SU-DHL-6 (cell line): ENCODE data around the gene MAN1B1.

Experiments used
- H2AFZ ChIP-seq: fragments of 200-600 bp; sonication (generic); 2 replicates; pipeline ENCODE4 v1.6.1; 2014; ENCODE audit warnings: low read depth, mild to moderate bottlenecking, moderate library complexity, mixed read lengths, antibody characterized with exemption, low read length; ENCODE audit not compliant: severe bottlenecking
- H3F3A ChIP-seq: fragments of 200-600 bp; shearing (Covaris generic); 2 replicates; pipeline ENCODE4 v1.6.0; 2016; ENCODE audit warnings: antibody characterized with exemption, mild to moderate bottlenecking; ENCODE audit not compliant: insufficient read depth
- H3K27ac ChIP-seq: fragments of 200-600 bp; sonication (generic); 2 replicates; pipeline ENCODE4 v1.5.1; 2016; ENCODE audit warnings: low read depth, mild to moderate bottlenecking, low read length, moderate library complexity, mixed read lengths
- H3K27me3 ChIP-seq: fragments of 200-600 bp; sonication (generic), shearing (Covaris generic); 2 replicates; pipeline ENCODE4 v1.6.0; 2014; ENCODE audit warnings: mild to moderate bottlenecking, low read length
- H3K36me3 ChIP-seq: fragments of 200-600 bp; sonication (generic); 2 replicates; pipeline ENCODE4 v1.6.1; 2014; ENCODE audit warnings: mild to moderate bottlenecking, low read length, mixed read lengths
- H3K4me2 ChIP-seq: fragments of 300-600, 200-600 bp; shearing (Covaris generic), sonication (generic); 2 replicates; pipeline ENCODE4 v1.6.0; 2014; ENCODE audit warnings: low read length, low read depth, mild to moderate bottlenecking; ENCODE audit not compliant: poor library complexity, severe bottlenecking
- H3K4me3 ChIP-seq: fragments of 200-600 bp; sonication (generic); 2 replicates; pipeline ENCODE4 v1.5.1; 2014; ENCODE audit warnings: antibody characterized with exemption, low read length, mild to moderate bottlenecking, mixed read lengths; ENCODE audit not compliant: insufficient read depth, poor library complexity, severe bottlenecking
- H3K79me2 ChIP-seq: fragments of 200-600 bp; sonication (generic); 2 replicates; pipeline ENCODE4 v1.6.1; 2014; ENCODE audit warnings: mild to moderate bottlenecking, low read length, moderate library complexity; ENCODE audit not compliant: insufficient read depth
- H3K9ac ChIP-seq: fragments of 200-600 bp; sonication (generic); 2 replicates; pipeline ENCODE4 v1.7.0; 2014; ENCODE audit warnings: mild to moderate bottlenecking, low read length
- H3K9me2 ChIP-seq: fragments of 200-600 bp; sonication (generic); replicated peaks from 2 replicates; pipeline ENCODE4 v1.6.1; 2014; ENCODE audit warnings: low read length; ENCODE audit not compliant: insufficient read depth
- H3K9me3 ChIP-seq: fragments of 200-600 bp; sonication (generic); 2 replicates; pipeline ENCODE4 v1.6.1; 2014; ENCODE audit warnings: low read length, mixed read lengths; ENCODE audit not compliant: insufficient read depth
- H4K20me1 ChIP-seq: fragments of 200-600 bp; sonication (generic); 2 replicates; pipeline ENCODE4 v1.6.1; 2014; ENCODE audit warnings: low read depth, mild to moderate bottlenecking, antibody characterized with exemption, low read length, moderate library complexity, mixed read lengths
- EZH2phosphoT487 ChIP-seq: fragments of 200-600 bp; sonication (generic), shearing (Covaris generic); conservative IDR thresholded peaks from 2 replicates; pipeline ENCODE4 v1.6.1; 2018; ENCODE audit warnings: mild to moderate bottlenecking, antibody characterized with exemption, low read length, moderate library complexity, mixed read lengths
- TF ChIP-seq, protein P1 (sequence below): fragments of 200-600 bp; sonication (generic); IDR thresholded peaks from one replicate; pipeline ENCODE4 v1.5.1; 2017; ENCODE audit warnings: antibody characterized with exemption, mild to moderate bottlenecking, low read length, moderate library complexity; ENCODE audit not compliant: insufficient read depth, poor library complexity, severe bottlenecking

Gene MAN1B1

DNA sequence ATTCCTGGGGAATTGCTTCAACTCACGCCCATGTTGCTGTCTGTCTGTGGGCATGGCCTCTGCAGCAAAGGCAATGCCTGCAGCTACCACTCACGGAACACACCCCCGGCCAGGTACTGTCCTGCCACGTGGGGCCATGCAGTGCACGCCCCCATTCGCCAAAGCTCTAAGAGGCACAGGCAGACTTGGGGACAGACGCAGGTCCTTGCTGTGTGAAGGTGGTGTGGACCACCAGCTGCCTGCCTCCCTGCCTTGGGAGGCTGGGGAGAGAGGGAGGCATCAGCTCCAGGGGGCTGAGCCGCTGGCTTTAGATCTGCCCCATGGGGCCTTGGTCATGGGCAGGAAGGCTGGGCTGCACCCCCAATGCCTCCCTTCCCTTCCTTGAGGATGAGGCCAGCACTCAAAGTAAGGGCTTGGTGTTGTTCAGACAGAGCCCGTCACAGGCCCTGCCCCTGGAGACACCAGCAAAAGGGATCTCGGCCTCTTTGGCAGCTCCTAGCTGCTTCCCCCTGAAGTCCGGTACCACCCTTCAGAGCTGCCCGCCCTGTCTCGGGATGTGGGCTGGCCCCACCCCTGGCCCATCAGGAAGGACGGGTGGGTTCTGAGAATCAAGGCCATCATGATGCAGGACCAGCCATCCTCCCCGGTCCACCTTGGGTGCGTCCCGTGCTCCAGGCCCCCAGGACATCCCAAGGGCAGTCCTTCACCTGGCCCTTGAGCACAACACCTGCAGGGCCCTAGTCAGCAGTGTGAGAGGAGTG lies 54.4 kb downstream of the MAN1B1 start:
- TF ChIP-seq, protein P1, sequence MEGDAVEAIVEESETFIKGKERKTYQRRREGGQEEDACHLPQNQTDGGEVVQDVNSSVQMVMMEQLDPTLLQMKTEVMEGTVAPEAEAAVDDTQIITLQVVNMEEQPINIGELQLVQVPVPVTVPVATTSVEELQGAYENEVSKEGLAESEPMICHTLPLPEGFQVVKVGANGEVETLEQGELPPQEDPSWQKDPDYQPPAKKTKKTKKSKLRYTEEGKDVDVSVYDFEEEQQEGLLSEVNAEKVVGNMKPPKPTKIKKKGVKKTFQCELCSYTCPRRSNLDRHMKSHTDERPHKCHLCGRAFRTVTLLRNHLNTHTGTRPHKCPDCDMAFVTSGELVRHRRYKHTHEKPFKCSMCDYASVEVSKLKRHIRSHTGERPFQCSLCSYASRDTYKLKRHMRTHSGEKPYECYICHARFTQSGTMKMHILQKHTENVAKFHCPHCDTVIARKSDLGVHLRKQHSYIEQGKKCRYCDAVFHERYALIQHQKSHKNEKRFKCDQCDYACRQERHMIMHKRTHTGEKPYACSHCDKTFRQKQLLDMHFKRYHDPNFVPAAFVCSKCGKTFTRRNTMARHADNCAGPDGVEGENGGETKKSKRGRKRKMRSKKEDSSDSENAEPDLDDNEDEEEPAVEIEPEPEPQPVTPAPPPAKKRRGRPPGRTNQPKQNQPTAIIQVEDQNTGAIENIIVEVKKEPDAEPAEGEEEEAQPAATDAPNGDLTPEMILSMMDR, result no peak
- no peak for TF ChIP-seq EZH2phosphoT487
- Histone ChIP-seq H3K27me3 (no peaks in the 10 kb centered on the region), H3K4me3 (no peak overlapping the region), H3K79me2 (no peaks in the 10 kb centered on the region), H3F3A (no peaks in the 10 kb centered on the region), H3K36me3 (no peaks in the 10 kb centered on the region), H3K9me2 (no peaks in the 10 kb centered on the region), H2AFZ (no peak overlapping the region), H3K9ac (no peak overlapping the region), H3K4me2 (no peak overlapping the region), H4K20me1 (no peaks in the 10 kb centered on the region), H3K27ac (no peak overlapping the region), H3K9me3 (no peaks in the 10 kb centered on the region)

DNA sequence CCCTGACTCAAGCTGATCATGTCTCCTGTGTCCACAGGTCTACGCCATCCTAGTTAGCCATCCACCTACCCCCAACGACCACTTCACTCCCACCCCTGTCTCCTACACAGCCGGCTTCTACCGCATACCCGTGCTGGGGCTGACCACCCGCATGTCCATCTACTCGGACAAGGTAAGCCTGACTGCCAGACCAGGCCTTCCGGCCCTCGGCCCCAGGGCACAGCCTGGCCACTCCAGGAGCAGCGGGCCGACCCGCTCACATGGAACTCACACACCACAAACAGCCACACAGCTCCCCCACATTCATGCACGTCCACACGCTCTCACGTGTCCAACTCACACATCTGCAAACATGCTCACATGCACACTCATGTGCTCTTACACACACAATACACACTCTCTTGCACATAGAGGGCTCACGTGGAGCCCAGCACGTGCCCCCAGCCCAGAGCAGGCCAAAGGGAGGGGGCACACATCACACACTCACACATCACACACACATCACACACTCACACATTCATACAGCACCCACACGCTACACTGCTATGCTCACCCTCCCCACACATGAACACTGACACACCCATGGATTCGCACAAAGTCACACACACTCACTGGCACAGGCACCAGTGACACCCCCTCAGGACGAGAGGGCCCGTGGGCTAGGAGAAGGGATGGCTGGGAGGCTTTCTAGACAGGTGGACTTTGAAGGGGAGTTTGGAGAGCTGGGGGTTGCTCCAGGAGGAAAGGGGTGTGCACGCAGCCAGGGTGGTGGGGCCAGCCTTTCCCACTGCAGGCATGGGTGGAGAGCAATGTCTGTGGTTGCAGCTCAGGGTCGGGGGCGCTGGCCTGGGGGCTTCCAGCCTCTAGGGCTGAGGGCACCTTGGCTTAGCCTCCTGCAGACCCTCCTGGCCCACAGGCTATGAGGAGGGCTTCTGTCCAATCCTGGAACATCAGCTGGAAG lies 55.5 kb downstream of the MAN1B1 start:
- no peaks in the 10 kb centered on the region for H3K27me3 ChIP-seq
- no peak overlapping the region for H2AFZ ChIP-seq
- TF ChIP-seq EZH2phosphoT487, result no peak
- TF ChIP-seq, protein P1, result no peak
- H3K4me2 ChIP-seq, result no peak overlapping the region
- H3K36me3 ChIP-seq, result no peaks in the 10 kb centered on the region
- H3K9ac ChIP-seq, result no peak overlapping the region
- no peaks in the 10 kb centered on the region for H4K20me1 ChIP-seq
- no peaks in the 10 kb centered on the region for H3K79me2 ChIP-seq
- no peaks in the 10 kb centered on the region for H3F3A ChIP-seq
- H3K4me3 ChIP-seq, result no peak overlapping the region
- H3K9me3 ChIP-seq, result no peaks in the 10 kb centered on the region
- H3K9me2 ChIP-seq, result no peaks in the 10 kb centered on the region
- no peak overlapping the region for H3K27ac ChIP-seq

DNA sequence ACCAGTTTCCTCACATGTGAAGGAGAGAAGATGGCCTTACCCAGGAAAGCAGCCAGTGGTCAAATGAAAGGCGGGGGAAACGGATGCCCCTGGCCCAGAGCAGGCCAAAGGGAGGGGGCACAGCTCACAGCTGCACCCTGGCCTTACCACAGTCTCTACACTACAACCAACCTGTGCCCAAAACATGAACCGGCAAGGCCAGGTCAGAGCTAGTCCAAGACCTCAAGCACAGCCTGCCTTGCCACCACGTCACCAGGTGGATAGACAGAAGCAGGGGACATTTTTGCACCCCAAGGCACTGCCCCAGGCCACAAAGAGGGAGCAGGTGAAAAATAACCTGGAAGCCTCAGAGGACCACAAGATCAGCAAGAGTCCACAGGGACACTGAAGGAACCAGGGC lies 56.7 kb downstream of the MAN1B1 start:
- Histone ChIP-seq H3K9ac (no peak overlapping the region), H3K27ac (no peak overlapping the region), H3K36me3 (no peaks in the 10 kb centered on the region), H2AFZ (no peak overlapping the region), H3K27me3 (no peaks in the 10 kb centered on the region), H3F3A (no peaks in the 10 kb centered on the region), H4K20me1 (no peaks in the 10 kb centered on the region), H3K4me3 (no peak overlapping the region), H3K79me2 (no peaks in the 10 kb centered on the region), H3K9me3 (no peaks in the 10 kb centered on the region), H3K4me2 (no peak overlapping the region), H3K9me2 (no peaks in the 10 kb centered on the region)
- TF ChIP-seq EZH2phosphoT487, result no peak
- TF ChIP-seq, protein P1, result no peak
